Neutrophil (primary cell): ENCODE measurements around the gene ARMC8.

ENCODE experiments used
- H3K27ac ChIP-seq: fragments of 200-600 bp; sonication (generic); 2 replicates; pipeline ENCODE4 v1.5.1; 2016; ENCODE audit warnings: mild to moderate bottlenecking, moderate library complexity
- H3K27me3 ChIP-seq: fragments of 200-600 bp; sonication (generic); 2 replicates; pipeline ENCODE4 v1.6.0; 2016; ENCODE audit warnings: mild to moderate bottlenecking
- H3K36me3 ChIP-seq: fragments of 200-600 bp; sonication (generic); 2 replicates; pipeline ENCODE4 v1.5.1; 2017
- H3K4me1 ChIP-seq, 2 experiments: fragments of 200-600 bp in 1 of 2; sonication (generic) in 1 of 2; 1 replicate in 1 of 2; 2 replicates in 1 of 2; pipeline versions ENCODE4 v1.5.1 to v1.6.1; 2013 to 2016; ENCODE audit warnings: low read depth in 1 of 2, low read length in 1 of 2, mild to moderate bottlenecking in 1 of 2, moderate library complexity in 1 of 2; ENCODE audit not compliant: control insufficient read depth in 1 of 2, insufficient read depth in 1 of 2
- H3K4me3 ChIP-seq, 2 experiments: fragments of 200-600 bp in 1 of 2; sonication (generic) in 1 of 2; 1 replicate in 1 of 2; 2 replicates in 1 of 2; pipeline ENCODE4 v1.5.1; 2013 to 2016; ENCODE audit warnings: low read depth in 1 of 2, low read length in 1 of 2, mild to moderate bottlenecking in 1 of 2, moderate library complexity in 1 of 2
- H3K9me3 ChIP-seq: fragments of 200-600 bp; sonication (generic); 2 replicates; pipeline ENCODE4 v1.5.1; 2016
- TF ChIP-seq, protein P1 (sequence below): fragments of 200-600 bp; sonication (generic); IDR thresholded peaks from 2 replicates; pipeline ENCODE4 v1.5.1; 2016; ENCODE audit warnings: antibody characterized with exemption

The ARMC8 gene

DNA sequence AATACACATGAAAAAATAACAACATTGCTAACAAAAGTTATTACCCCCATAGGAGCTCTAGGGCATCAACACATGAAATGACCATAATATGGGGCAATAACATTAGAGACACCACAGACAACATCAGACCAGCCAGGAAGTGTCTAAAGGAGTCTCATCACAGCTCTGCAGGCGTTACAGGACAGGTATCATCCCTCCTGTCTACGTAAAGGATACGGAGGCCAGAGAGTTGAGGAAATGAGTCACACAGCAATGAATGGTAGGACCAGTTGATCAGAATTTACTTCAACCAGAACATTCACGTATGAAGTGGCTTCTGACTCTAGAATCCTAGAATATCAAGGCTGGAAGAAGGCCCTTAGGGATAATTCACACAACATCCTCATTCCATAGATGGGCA lies 140.7 kb downstream of the ARMC8 start:
- H3K4me1 ChIP-seq: peaks cover 5 to 13% of the 10 kb centered on the region in 2 experiments
- no peak overlapping the region for H3K4me3 ChIP-seq
- no peaks in the 10 kb centered on the region for H3K36me3 ChIP-seq
- no peak overlapping the region for H3K27ac ChIP-seq
- H3K9me3 ChIP-seq: no peaks in the 10 kb centered on the region
- H3K27me3 ChIP-seq: peaks cover 73% of the 10 kb centered on the region
- TF ChIP-seq, protein P1, sequence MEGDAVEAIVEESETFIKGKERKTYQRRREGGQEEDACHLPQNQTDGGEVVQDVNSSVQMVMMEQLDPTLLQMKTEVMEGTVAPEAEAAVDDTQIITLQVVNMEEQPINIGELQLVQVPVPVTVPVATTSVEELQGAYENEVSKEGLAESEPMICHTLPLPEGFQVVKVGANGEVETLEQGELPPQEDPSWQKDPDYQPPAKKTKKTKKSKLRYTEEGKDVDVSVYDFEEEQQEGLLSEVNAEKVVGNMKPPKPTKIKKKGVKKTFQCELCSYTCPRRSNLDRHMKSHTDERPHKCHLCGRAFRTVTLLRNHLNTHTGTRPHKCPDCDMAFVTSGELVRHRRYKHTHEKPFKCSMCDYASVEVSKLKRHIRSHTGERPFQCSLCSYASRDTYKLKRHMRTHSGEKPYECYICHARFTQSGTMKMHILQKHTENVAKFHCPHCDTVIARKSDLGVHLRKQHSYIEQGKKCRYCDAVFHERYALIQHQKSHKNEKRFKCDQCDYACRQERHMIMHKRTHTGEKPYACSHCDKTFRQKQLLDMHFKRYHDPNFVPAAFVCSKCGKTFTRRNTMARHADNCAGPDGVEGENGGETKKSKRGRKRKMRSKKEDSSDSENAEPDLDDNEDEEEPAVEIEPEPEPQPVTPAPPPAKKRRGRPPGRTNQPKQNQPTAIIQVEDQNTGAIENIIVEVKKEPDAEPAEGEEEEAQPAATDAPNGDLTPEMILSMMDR: no peak

- TF ChIP-seq, protein P1: no peak
- Histone ChIP-seq H3K27ac (no peak overlapping the region), H3K27me3 (peaks cover 69% of the 10 kb centered on the region), H3K36me3 (no peaks in the 10 kb centered on the region), H3K4me3 (no peak overlapping the region), H3K4me1 (peaks cover 5 to 13% of the 10 kb centered on the region in 2 experiments), H3K9me3 (no peaks in the 10 kb centered on the region)
Measured at GRCh38 chr3:138328341-138328740, 141.2 kb downstream of the ARMC8 start.

- Histone ChIP-seq H3K27ac (no peak within 1 kb of the TSS), H3K4me1 (peaks cover 5 to 13% of the 10 kb centered on the region in 2 experiments), H3K9me3 (no peaks in the 10 kb centered on the region), H3K36me3 (no peaks in the 10 kb centered on the region), H3K27me3 (peaks cover 68% of the 10 kb centered on the region), H3K4me3 (peak within 1 kb of the TSS; percentile 62 to 69)
- TF ChIP-seq, protein P1: no peak
Measured at GRCh38 chr3:138329127-138329983, 142.3 kb downstream of the ARMC8 start, which contains the start of gene NME9. Gene NME9, minus strand, starts transcription at chr3:138329851. Its CDS starts 516 bp downstream, at chr3:138329335.

- H3K27me3 ChIP-seq: peaks cover 68% of the 10 kb centered on the region
- no peaks in the 10 kb centered on the region for H3K36me3 ChIP-seq
- H3K27ac ChIP-seq: no peak overlapping the region
- TF ChIP-seq, protein P1: no peak
- H3K4me1 ChIP-seq: peaks cover 5 to 13% of the 10 kb centered on the region in 2 experiments
- no peaks in the 10 kb centered on the region for H3K9me3 ChIP-seq
- peak overlapping the region; percentile 62 to 69 for H3K4me3 ChIP-seq
Measured at GRCh38 chr3:138329984-138330293, 142.8 kb downstream of the ARMC8 start.

DNA sequence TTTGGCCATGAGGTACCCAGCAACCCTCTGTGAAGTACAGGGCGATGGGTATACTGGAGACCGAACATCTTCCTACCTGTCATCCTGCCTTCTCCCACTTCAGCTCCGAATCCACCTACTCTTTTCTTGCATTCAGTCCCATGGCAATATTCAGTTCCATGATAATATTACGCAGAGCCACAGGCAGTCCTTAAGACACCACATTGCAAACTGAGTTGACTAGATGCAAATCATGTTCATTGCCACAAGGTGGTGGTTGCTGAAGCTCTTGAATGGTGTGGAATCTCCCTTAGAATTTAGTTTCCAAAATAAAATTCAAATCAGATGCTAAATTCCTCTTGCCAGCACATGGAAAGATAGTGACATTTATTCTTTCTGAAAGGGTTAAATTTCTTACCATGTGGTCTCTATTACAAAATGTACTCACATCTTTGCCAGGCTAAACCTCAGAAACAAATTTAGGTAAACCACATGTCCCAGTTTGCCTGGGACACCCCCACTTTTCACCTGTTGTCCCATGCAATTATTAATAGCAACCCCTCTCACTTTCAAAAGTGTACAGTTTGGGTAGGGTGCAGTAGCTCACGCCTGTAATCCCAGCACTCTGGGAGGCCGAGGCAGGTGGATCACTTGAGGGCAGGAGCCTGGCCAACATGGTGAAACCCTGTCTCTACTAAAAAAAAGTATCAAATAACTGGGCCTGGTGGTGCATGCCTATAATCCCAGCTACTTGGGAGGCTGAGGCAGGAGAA lies 144.2 kb downstream of the ARMC8 start:
- Histone ChIP-seq H3K27ac (no peak overlapping the region), H3K4me3 (no peak overlapping the region), H3K36me3 (no peaks in the 10 kb centered on the region), H3K9me3 (no peaks in the 10 kb centered on the region), H3K27me3 (peaks cover 80% of the 10 kb centered on the region), H3K4me1 (peaks cover 5 to 13% of the 10 kb centered on the region in 2 experiments)
- TF ChIP-seq, protein P1: no peak
